ENCODE data around the gene GPR37L1. TPM values are rescaled to one million over a fixed set of nuclear protein-coding genes. Genes with fewer than 3 reads are reported as not detected.

The GPR37L1 gene
- total RNA-seq, 2 donors from 2014 or later = 0.09 to 0.28 TPM

GRCh38 chr1:202182040-202182877 lies 59.5 kb downstream of the GPR37L1 start:
- no peak for DNase-seq (ENCODE audit: low spot score)
- 89% methylated on average over 8 of the region's 8 CpGs for WGBS
- TF ChIP-seq POLR2A (IDR thresholded peaks at IDR 0.05) (no peak), CTCF (IDR thresholded peaks at IDR 0.05) (no peak), POLR2AphosphoS5 (IDR thresholded peaks at IDR 0.05) (no peak)
- Histone ChIP-seq H3K4me3 (no peak overlapping the region), H3K27me3 (replicated peaks; ENCODE audit: insufficient read depth) (peaks cover 5% of the 10 kb centered on the region), H3K36me3 (no peaks in the 10 kb centered on the region), H3K27ac (no peak overlapping the region), H3K9me3 (no peaks in the 10 kb centered on the region), H3K4me1 (replicated peaks) (no peaks in the 10 kb centered on the region)
- intact Hi-C loops (cut with DNase I) = no loop called here

Small RNA genes within 50 kb of the gene (small RNA-seq; reads per million reads assigned to genes)
- gene CRIP1P3 = 0 reads per million in 2 donors

Other genes starting within 250 kb of the GPR37L1 start
- gene SHISA4, start 234.0 kb upstream of the GPR37L1 start, total RNA-seq = 10 to 100 TPM; 24.5 to 61.9 TPM
- gene LMOD1, start 176.4 kb upstream of the GPR37L1 start, total RNA-seq = 100 to 1,000 TPM; 112 to 190 TPM
- gene TIMM17A, start 167.4 kb upstream of the GPR37L1 start, total RNA-seq = 10 to 100 TPM; 22.0 to 29.3 TPM
- gene RNPEP, start 140.3 kb upstream of the GPR37L1 start, total RNA-seq = 100 to 1,000 TPM in 1 of 2 donors, 10 to 100 TPM in 1; 70.4 to 104 TPM
- 100 to 1,000 TPM in 1 of 2 donors, 10 to 100 TPM in 1; 74.4 to 191 TPM for gene ELF3, start 112.3 kb upstream of the GPR37L1 start, total RNA-seq
- gene ARL8A, start 21.8 kb downstream of the GPR37L1 start, total RNA-seq = 100 to 1,000 TPM in 1 of 2 donors, 10 to 100 TPM in 1; 39.9 to 102 TPM
- 10 to 100 TPM in 1 of 2 donors, under 1 TPM in 1; 0.73 to 61.8 TPM for gene PTPN7, start 37.7 kb downstream of the GPR37L1 start, total RNA-seq
- gene LGR6, start 70.9 kb downstream of the GPR37L1 start, total RNA-seq = 10 to 100 TPM in 1 of 2 donors, 1 to 10 TPM in 1; 8.0 to 25.6 TPM
- 10 to 100 TPM in 1 of 2 donors, 1 to 10 TPM in 1; 6.8 to 15.1 TPM for gene UBE2T, start 219.0 kb downstream of the GPR37L1 start, total RNA-seq
- gene PPP1R12B, start 225.8 kb downstream of the GPR37L1 start, total RNA-seq = 100 to 1,000 TPM; 116 to 179 TPM